HCT116 (cell line): Measurements from ENCODE around the gene ACSL3. TPM values are rescaled to one million over a fixed set of nuclear protein-coding genes. Genes with fewer than 3 reads are reported as not detected.

Experiments
- ATAC-seq: fragments of 200-7000 bp; cut with Tn5 transposase; 2 replicates; pipeline ENCODE4 v1.9.1; 2020; ENCODE audit warnings: mild to moderate bottlenecking, moderate library complexity
- BruUV-seq: library from RNA; stranded (reverse); fragments of 400-500 nt; replicated peaks from 2 replicates; lab custom pipeline; 2021; lab: Mats Ljungman, UMichigan
- CTCF ChIA-PET: fragments of 300-600 bp; sonication (Branson Sonifier 250); formaldehyde crosslinking; loops from one replicate; lab custom pipeline; 2021; ENCODE audit warnings: antibody characterized with exemption; lab: Charles Lee
- POLR2A ChIA-PET: fragments of 300-600, 350-600 bp; sonication (Branson Sonifier 250); formaldehyde crosslinking; loops from one replicate; lab custom pipeline; 2021; ENCODE audit warnings: antibody characterized with exemption; lab: Charles Lee
- RAD21 ChIA-PET, 2 experiments: fragments of 300-600 bp; sonication (Branson Sonifier 250); formaldehyde crosslinking; loops; one replicate each; lab custom pipeline; 2023; ENCODE audit warnings: low total read pairs in 2 of 2; ENCODE audit not compliant: uncharacterized antibody in 2 of 2, unreplicated experiment in 2 of 2, low non-redundant PET in 1 of 2; lab: Charles Lee
- DNase-seq: peaks from one replicate; pipeline ENCODE4 v3.0.0-alpha.2; 2010; ENCODE audit warnings: low read depth, low spot score
- H2AFZ ChIP-seq: fragments of 200-600 bp; shearing (Covaris generic), sonication (generic); 2 replicates; pipeline ENCODE4 v1.6.1; 2017; ENCODE audit warnings: low read depth, mixed run types, mixed read lengths, antibody characterized with exemption, low read length; ENCODE audit not compliant: poor library complexity, severe bottlenecking
- H3K27ac ChIP-seq: 2 replicates; pipeline ENCODE4 v1.5.1; 2012; ENCODE audit warnings: low read depth, low read length
- H3K27me3 ChIP-seq: fragments of 200-600 bp; sonication (generic); 2 replicates; pipeline ENCODE4 v1.6.1; 2016; ENCODE audit warnings: mixed run types, low read length, mixed read lengths; ENCODE audit not compliant: insufficient read depth
- H3K36me3 ChIP-seq, 2 experiments: fragments of 200-500 bp in 1 of 2; fragments of 200-600 bp in 1 of 2; sonication (Bioruptor generic) in 1 of 2; sonication (generic) in 1 of 2; 2 replicates each; pipeline versions ENCODE4 v1.5.1 to v1.6.1; 2014 to 2016; ENCODE audit warnings: low read length in 2 of 2, inconsistent platforms in 1 of 2, mixed read lengths in 1 of 2, mixed run types in 1 of 2; ENCODE audit not compliant: insufficient read depth in 2 of 2, control insufficient read depth in 1 of 2
- H3K4me1 ChIP-seq, 2 experiments: fragments of 200-600 bp in 1 of 2; sonication (generic) in 1 of 2; 2 replicates each; pipeline versions ENCODE4 v1.5.1 to v1.6.1; 2012 to 2017; ENCODE audit warnings: low read length in 2 of 2, inconsistent platforms in 1 of 2, mild to moderate bottlenecking in 1 of 2, mixed read lengths in 1 of 2, mixed run types in 1 of 2, moderate library complexity in 1 of 2; ENCODE audit not compliant: insufficient read depth in 2 of 2, control insufficient read depth in 1 of 2
- H3K4me2 ChIP-seq: fragments of 200-600 bp; sonication (generic); 2 replicates; pipeline ENCODE4 v1.6.1; 2017; ENCODE audit warnings: mixed run types, low read length, mixed read lengths
- H3K4me3 ChIP-seq, 2 experiments: fragments of 200-600 bp in 1 of 2; sonication (generic) in 1 of 2; replicated peaks in 1 of 2; 2 replicates each; pipeline ENCODE4 v1.5.1; 2011 to 2016; ENCODE audit warnings: low read length in 2 of 2, control low read depth in 1 of 2, low read depth in 1 of 2, mild to moderate bottlenecking in 1 of 2, mixed read lengths in 1 of 2, mixed run types in 1 of 2
- H3K79me2 ChIP-seq: fragments of 200-600 bp; sonication (generic); 2 replicates; pipeline ENCODE4 v1.6.1; 2017; ENCODE audit warnings: mild to moderate bottlenecking, mixed run types, low read length, moderate library complexity, mixed read lengths; ENCODE audit not compliant: insufficient read depth
- H3K9ac ChIP-seq: fragments of 200-600 bp; sonication (generic); 2 replicates; pipeline ENCODE4 v1.6.1; 2016; ENCODE audit warnings: low read length, mixed read lengths
- H3K9me2 ChIP-seq: fragments of 200-600 bp; sonication (generic), shearing (Covaris generic); 2 replicates; pipeline ENCODE4 v1.6.1; 2017; ENCODE audit warnings: mixed run types, mild to moderate bottlenecking, moderate library complexity; ENCODE audit not compliant: insufficient read depth
- H3K9me3 ChIP-seq, 2 experiments: fragments of 200-500 bp in 1 of 2; fragments of 200-600 bp in 1 of 2; sonication (Bioruptor generic) in 1 of 2; sonication (generic) in 1 of 2; 2 replicates each; pipeline ENCODE4 v1.6.1; 2014 to 2017; ENCODE audit warnings: low read length in 2 of 2, mixed read lengths in 2 of 2, inconsistent platforms in 1 of 2, low read depth in 1 of 2, mild to moderate bottlenecking in 1 of 2, mixed run types in 1 of 2, moderate library complexity in 1 of 2; ENCODE audit not compliant: control insufficient read depth in 1 of 2, insufficient read depth in 1 of 2
- H4K20me1 ChIP-seq: fragments of 200-600 bp; sonication (generic), shearing (Covaris generic); 2 replicates; pipeline ENCODE4 v1.6.1; 2017; ENCODE audit warnings: mixed run types, mild to moderate bottlenecking, moderate library complexity; ENCODE audit not compliant: insufficient read depth
- ATF3 ChIP-seq: IDR thresholded peaks from 2 replicates; pipeline ENCODE4 v1.6.1; 2012
- CBX3 ChIP-seq: IDR thresholded peaks from 2 replicates; pipeline ENCODE4 v1.6.1; 2012; ENCODE audit warnings: low read depth
- CEBPB ChIP-seq: IDR thresholded peaks from 2 replicates; pipeline ENCODE4 v1.6.1; 2012; ENCODE audit warnings: low read depth
- ELF1 ChIP-seq: IDR thresholded peaks from 2 replicates; pipeline ENCODE4 v1.6.1; 2012; ENCODE audit warnings: low read depth, borderline replicate concordance
- EZH2 ChIP-seq: fragments of 200-600 bp; sonication (generic); IDR thresholded peaks from 2 replicates; pipeline ENCODE4 v1.6.1; 2017; ENCODE audit warnings: antibody characterized with exemption, mixed run types
- EZH2phosphoT487 ChIP-seq: fragments of 200-600 bp; IDR thresholded peaks from 2 replicates; pipeline ENCODE4 v1.6.1; 2018; ENCODE audit warnings: antibody characterized with exemption, borderline replicate concordance
- MAX ChIP-seq: IDR thresholded peaks from 2 replicates; pipeline ENCODE4 v1.6.1; 2012
- POLR2A ChIP-seq: IDR thresholded peaks from 2 replicates; pipeline ENCODE4 v1.7.0; 2011; ENCODE audit warnings: borderline replicate concordance; ENCODE audit not compliant: insufficient read depth, insufficient read length; ENCODE audit errors: extremely low read depth
- POLR2AphosphoS5 ChIP-seq: IDR thresholded peaks from 2 replicates; pipeline ENCODE4 v1.6.1; 2011; ENCODE audit warnings: mild to moderate bottlenecking, low read depth, low read length, moderate library complexity
- RAD21 ChIP-seq: IDR thresholded peaks from 2 replicates; pipeline ENCODE4 v1.6.1; 2012; ENCODE audit warnings: low read depth, mild to moderate bottlenecking
- SIN3A ChIP-seq: IDR thresholded peaks from 2 replicates; pipeline ENCODE4 v1.6.1; 2012; ENCODE audit warnings: low read depth
- SP1 ChIP-seq: IDR thresholded peaks from 2 replicates; pipeline ENCODE4 v1.6.1; 2012; ENCODE audit warnings: low read depth
- SRF ChIP-seq: IDR thresholded peaks from 2 replicates; pipeline ENCODE4 v1.6.1; 2012; ENCODE audit warnings: low read depth
- TCF7L2 ChIP-seq: IDR thresholded peaks from 2 replicates; pipeline ENCODE4 v1.7.0; 2011; ENCODE audit warnings: borderline replicate concordance, inconsistent platforms; ENCODE audit not compliant: insufficient read depth, insufficient read length; ENCODE audit errors: extremely low read depth
- YY1 ChIP-seq: IDR thresholded peaks from 2 replicates; pipeline ENCODE4 v1.6.1; 2011; ENCODE audit warnings: low read length, low read depth, moderate library complexity, mild to moderate bottlenecking; ENCODE audit not compliant: insufficient replicate concordance; ENCODE audit errors: extremely low read depth
- ZFX ChIP-seq: fragments of 450-650 bp; IDR thresholded peaks from 2 replicates; pipeline ENCODE4 v1.6.1; 2017
- intact Hi-C: fragments of 100-400 bp; cut with micrococcal nuclease; formaldehyde crosslinking; loops from 2 replicates; pipeline ENCODE4 v1.10.0; 2022
- total RNA-seq: library from RNA; stranded (reverse); gene quantifications from one replicate; pipeline ENCODE4 v1.2.1, GENCODE V29; 2021; ENCODE audit not compliant: unreplicated experiment
- TF ChIP-seq, protein P1 (sequence below), 3 experiments: fragments of 200-600 bp in 1 of 3; sonication (generic) in 1 of 3; IDR thresholded peaks in 2 of 3; conservative IDR thresholded peaks in 1 of 3; 2 replicates each; pipeline ENCODE4 v1.5.1; 2012 to 2017; ENCODE audit warnings: low read depth in 2 of 3, low read length in 2 of 3, antibody characterized with exemption in 1 of 3, borderline replicate concordance in 1 of 3, control low read depth in 1 of 3, mild to moderate bottlenecking in 1 of 3, mixed read lengths in 1 of 3, mixed run types in 1 of 3, moderate library complexity in 1 of 3; ENCODE audit not compliant: insufficient read depth in 1 of 3
- TF ChIP-seq, protein P2 (sequence below): IDR thresholded peaks from 2 replicates; pipeline ENCODE4 v1.6.1; 2012; ENCODE audit warnings: low read depth

ACSL3 gene
- total RNA-seq, 1 experiment from 2014 or later: 142 TPM

DNA sequence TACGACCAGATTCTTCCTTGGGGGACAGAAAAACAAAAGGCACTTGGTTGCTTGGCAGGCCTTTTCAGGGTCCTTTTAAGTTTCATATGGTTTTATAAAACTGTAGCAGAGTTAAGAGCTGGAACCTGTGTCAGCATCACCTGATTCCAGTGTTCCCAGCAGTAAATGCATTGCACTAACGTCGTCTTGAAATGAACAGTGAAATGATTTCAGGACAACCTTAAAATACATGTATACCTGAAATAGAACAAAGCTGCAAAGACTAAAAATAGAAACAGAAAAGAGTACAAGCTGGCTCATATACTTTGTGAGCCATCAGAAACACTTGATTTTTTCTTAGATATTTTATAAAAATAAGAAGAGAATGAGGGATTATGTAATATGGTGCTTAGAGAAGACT lies 51.9 kb downstream of the ACSL3 start:
- RAD21 ChIA-PET: no interaction called here
- no peaks in the 10 kb centered on the region for H3K27me3 ChIP-seq
- no TSS peak for BruUV-seq
- TF ChIP-seq ZFX (no peak), SIN3A (no peak), POLR2A (no peak), EZH2phosphoT487 (no peak), MAX (no peak), CBX3 (no peak), CEBPB (no peak), SP1 (no peak), POLR2AphosphoS5 (no peak), TCF7L2 (no peak), RAD21 (no peak), SRF (no peak), EZH2 (no peak), YY1 (no peak), ATF3 (no peak), ELF1 (no peak)
- TF ChIP-seq, protein P1, sequence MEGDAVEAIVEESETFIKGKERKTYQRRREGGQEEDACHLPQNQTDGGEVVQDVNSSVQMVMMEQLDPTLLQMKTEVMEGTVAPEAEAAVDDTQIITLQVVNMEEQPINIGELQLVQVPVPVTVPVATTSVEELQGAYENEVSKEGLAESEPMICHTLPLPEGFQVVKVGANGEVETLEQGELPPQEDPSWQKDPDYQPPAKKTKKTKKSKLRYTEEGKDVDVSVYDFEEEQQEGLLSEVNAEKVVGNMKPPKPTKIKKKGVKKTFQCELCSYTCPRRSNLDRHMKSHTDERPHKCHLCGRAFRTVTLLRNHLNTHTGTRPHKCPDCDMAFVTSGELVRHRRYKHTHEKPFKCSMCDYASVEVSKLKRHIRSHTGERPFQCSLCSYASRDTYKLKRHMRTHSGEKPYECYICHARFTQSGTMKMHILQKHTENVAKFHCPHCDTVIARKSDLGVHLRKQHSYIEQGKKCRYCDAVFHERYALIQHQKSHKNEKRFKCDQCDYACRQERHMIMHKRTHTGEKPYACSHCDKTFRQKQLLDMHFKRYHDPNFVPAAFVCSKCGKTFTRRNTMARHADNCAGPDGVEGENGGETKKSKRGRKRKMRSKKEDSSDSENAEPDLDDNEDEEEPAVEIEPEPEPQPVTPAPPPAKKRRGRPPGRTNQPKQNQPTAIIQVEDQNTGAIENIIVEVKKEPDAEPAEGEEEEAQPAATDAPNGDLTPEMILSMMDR (IDR thresholded peaks at IDR 0.05 in 2 of 3, conservative IDR thresholded peaks at IDR 0.05 in 1 of 3; ENCODE audit: borderline replicate concordance in 1 of 3, insufficient read depth in 1 of 3, low read depth in 2 of 3, low read length in 2 of 3): no peak
- TF ChIP-seq, protein P2, sequence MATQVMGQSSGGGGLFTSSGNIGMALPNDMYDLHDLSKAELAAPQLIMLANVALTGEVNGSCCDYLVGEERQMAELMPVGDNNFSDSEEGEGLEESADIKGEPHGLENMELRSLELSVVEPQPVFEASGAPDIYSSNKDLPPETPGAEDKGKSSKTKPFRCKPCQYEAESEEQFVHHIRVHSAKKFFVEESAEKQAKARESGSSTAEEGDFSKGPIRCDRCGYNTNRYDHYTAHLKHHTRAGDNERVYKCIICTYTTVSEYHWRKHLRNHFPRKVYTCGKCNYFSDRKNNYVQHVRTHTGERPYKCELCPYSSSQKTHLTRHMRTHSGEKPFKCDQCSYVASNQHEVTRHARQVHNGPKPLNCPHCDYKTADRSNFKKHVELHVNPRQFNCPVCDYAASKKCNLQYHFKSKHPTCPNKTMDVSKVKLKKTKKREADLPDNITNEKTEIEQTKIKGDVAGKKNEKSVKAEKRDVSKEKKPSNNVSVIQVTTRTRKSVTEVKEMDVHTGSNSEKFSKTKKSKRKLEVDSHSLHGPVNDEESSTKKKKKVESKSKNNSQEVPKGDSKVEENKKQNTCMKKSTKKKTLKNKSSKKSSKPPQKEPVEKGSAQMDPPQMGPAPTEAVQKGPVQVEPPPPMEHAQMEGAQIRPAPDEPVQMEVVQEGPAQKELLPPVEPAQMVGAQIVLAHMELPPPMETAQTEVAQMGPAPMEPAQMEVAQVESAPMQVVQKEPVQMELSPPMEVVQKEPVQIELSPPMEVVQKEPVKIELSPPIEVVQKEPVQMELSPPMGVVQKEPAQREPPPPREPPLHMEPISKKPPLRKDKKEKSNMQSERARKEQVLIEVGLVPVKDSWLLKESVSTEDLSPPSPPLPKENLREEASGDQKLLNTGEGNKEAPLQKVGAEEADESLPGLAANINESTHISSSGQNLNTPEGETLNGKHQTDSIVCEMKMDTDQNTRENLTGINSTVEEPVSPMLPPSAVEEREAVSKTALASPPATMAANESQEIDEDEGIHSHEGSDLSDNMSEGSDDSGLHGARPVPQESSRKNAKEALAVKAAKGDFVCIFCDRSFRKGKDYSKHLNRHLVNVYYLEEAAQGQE: no peak
- H3K79me2 ChIP-seq: peaks cover 87% of the 10 kb centered on the region
- no peak overlapping the region for H3K4me3 ChIP-seq
- no peak overlapping the region for H3K4me2 ChIP-seq
- intact Hi-C loops: no loop called here
- no peaks in the 10 kb centered on the region for H3K4me1 ChIP-seq
- DNase-seq (no peak), ATAC-seq (no peak)
- POLR2A ChIA-PET: no interaction called here
- peaks cover 6 to 7% of the 10 kb centered on the region in 2 experiments for H3K36me3 ChIP-seq
- CTCF ChIA-PET: interaction anchor here (0.8 to 2.6 kb wide), 4 partner anchors 10 to 204 kb away, joined by 3 to 13 read pairs (median 6); no protein-coding TSS in a partner anchor
- H4K20me1 ChIP-seq: peaks cover 17% of the 10 kb centered on the region; the same call in 1 of the 2 replicates
- H2AFZ ChIP-seq: no peak overlapping the region
- H3K9me2 ChIP-seq: no peaks in the 10 kb centered on the region
- H3K9me3 ChIP-seq: no peaks in the 10 kb centered on the region
- no peak overlapping the region for H3K27ac ChIP-seq
- H3K9ac ChIP-seq: no peak overlapping the region
